GM23338 (cell line): ENCODE data around the gene CYP24A1. TPM values are rescaled to one million over a fixed set of nuclear protein-coding genes. Genes with fewer than 3 reads are reported as not detected.

Experiments used
- ATAC-seq: fragments of 200-7000 bp; cut with Tn5 transposase; 3 replicates; pipeline ENCODE4 v1.9.1; 2020
- DNase-seq: peaks from one replicate; pipeline ENCODE4 v3.0.0-alpha.2; 2015; ENCODE audit warnings: low spot score
- H2AFZ ChIP-seq: fragments of 200-600 bp; sonication (generic); 2 replicates; pipeline ENCODE4 v1.8.0; 2016; ENCODE audit warnings: antibody characterized with exemption, mild to moderate bottlenecking, moderate library complexity
- H3F3A ChIP-seq: fragments of 200-600 bp; sonication (generic); replicated peaks from 2 replicates; pipeline ENCODE4 v1.8.0; 2017; ENCODE audit warnings: antibody characterized with exemption, mixed run types, low read depth
- H3K27ac ChIP-seq: fragments of 200-600 bp; sonication (generic); 2 replicates; pipeline ENCODE4 v1.6.1; 2016; ENCODE audit warnings: low read depth
- H3K27me3 ChIP-seq: fragments of 200-600 bp; sonication (generic); 2 replicates; pipeline ENCODE4 v1.8.0; 2016; ENCODE audit warnings: mild to moderate bottlenecking, mixed run types, moderate library complexity; ENCODE audit not compliant: insufficient read depth
- H3K36me3 ChIP-seq: fragments of 200-600 bp; sonication (generic); 2 replicates; pipeline ENCODE4 v1.8.0; 2016; ENCODE audit warnings: mild to moderate bottlenecking; ENCODE audit not compliant: insufficient read depth
- H3K4me1 ChIP-seq: fragments of 200-600 bp; sonication (generic); 2 replicates; pipeline ENCODE4 v1.8.0; 2016; ENCODE audit warnings: mild to moderate bottlenecking, moderate library complexity; ENCODE audit not compliant: insufficient read depth
- H3K4me2 ChIP-seq: fragments of 200-600 bp; sonication (generic); 2 replicates; pipeline ENCODE4 v1.7.1; 2017; ENCODE audit warnings: mixed run types
- H3K4me3 ChIP-seq: fragments of 200-600 bp; sonication (generic); 2 replicates; pipeline ENCODE4 v1.6.1; 2016; ENCODE audit warnings: mixed run types
- H3K79me2 ChIP-seq: fragments of 200-600 bp; sonication (generic); replicated peaks from 2 replicates; pipeline ENCODE4 v1.8.0; 2017; ENCODE audit warnings: mild to moderate bottlenecking; ENCODE audit not compliant: insufficient read depth
- H3K9me2 ChIP-seq: fragments of 200-600 bp; sonication (generic); 2 replicates; pipeline ENCODE4 v1.8.0; 2017; ENCODE audit not compliant: insufficient read depth
- H4K20me1 ChIP-seq: fragments of 200-600 bp; sonication (generic); replicated peaks from 2 replicates; pipeline ENCODE4 v1.8.0; 2017; ENCODE audit warnings: mild to moderate bottlenecking; ENCODE audit not compliant: insufficient read depth
- H3K27ac Mint-ChIP-seq: 2 replicates; pipeline ENCODE4 v1.8.0; 2020; ENCODE audit warnings: inconsistent platforms, mild to moderate bottlenecking, moderate library complexity, mixed read lengths
- H3K27me3 Mint-ChIP-seq: 3 replicates; pipeline ENCODE4 v1.8.0; 2022; ENCODE audit warnings: low read depth, mild to moderate bottlenecking, moderate library complexity, mixed read lengths, inconsistent platforms; ENCODE audit not compliant: insufficient read depth, poor library complexity
- H3K36me3 Mint-ChIP-seq: 3 replicates; pipeline ENCODE4 v1.8.0; 2021; ENCODE audit warnings: low read depth, mild to moderate bottlenecking, inconsistent platforms, moderate library complexity, mixed read lengths
- H3K4me1 Mint-ChIP-seq: 3 replicates; pipeline ENCODE4 v1.8.0; 2020; ENCODE audit warnings: mild to moderate bottlenecking, inconsistent platforms, mixed read lengths
- H3K4me3 Mint-ChIP-seq: 3 replicates; pipeline ENCODE4 v1.8.0; 2021; ENCODE audit warnings: moderate library complexity, mild to moderate bottlenecking, inconsistent platforms, mixed read lengths
- H3K9me3 Mint-ChIP-seq: 3 replicates; pipeline ENCODE4 v1.8.0; 2020; ENCODE audit warnings: moderate library complexity, mild to moderate bottlenecking, inconsistent platforms, mixed read lengths
- CREB1 ChIP-seq: fragments of 250-450 bp; sonication (Bioruptor Pico); IDR thresholded peaks from 2 replicates; pipeline ENCODE4 v1.5.0; 2020; ENCODE audit warnings: low read depth, mild to moderate bottlenecking, moderate library complexity
- NANOG ChIP-seq: IDR thresholded peaks from 2 replicates; pipeline ENCODE4 v1.6.1; 2016; ENCODE audit warnings: antibody characterized with exemption, borderline replicate concordance
- POLR2AphosphoS5 ChIP-seq: IDR thresholded peaks from 2 replicates; pipeline ENCODE4 v1.6.1; 2016; ENCODE audit warnings: antibody characterized with exemption, low read depth
- ZNF331 ChIP-seq: fragments of 250-450 bp; sonication (Bioruptor Pico); IDR thresholded peaks from 2 replicates; pipeline ENCODE4 v1.5.0; 2020; ENCODE audit warnings: low read depth, mild to moderate bottlenecking, moderate library complexity
- polyA plus RNA-seq: library from polyadenylated mRNA; unstranded; fragments of >200 nt; fragmentation: Nextera tagmentation; extraction: Ambion mirVana; gene quantifications from 2 replicates; pipeline ENCODE4 v1.2.1, GENCODE V29; 2016
- total RNA-seq: library from RNA; depleted of rRNA; stranded (reverse); fragments of >200 nt; shearing (Covaris generic); gene quantifications from 2 replicates; pipeline ENCODE4 v1.2.3, GENCODE V29; 2014
- TF ChIP-seq, protein P1 (sequence below): fragments of 250-450 bp; sonication (Bioruptor Pico); IDR thresholded peaks from 2 replicates; pipeline ENCODE4 v1.5.0; 2020; ENCODE audit warnings: mild to moderate bottlenecking, moderate library complexity
- TF ChIP-seq, protein P2 (sequence below): IDR thresholded peaks from 2 replicates; pipeline ENCODE4 v1.6.1; 2016; ENCODE audit warnings: antibody characterized with exemption

CYP24A1 gene
- total and polyA plus RNA-seq, 2 experiments from 2014 or later = 0.10 TPM; not detected in 1

DNA sequence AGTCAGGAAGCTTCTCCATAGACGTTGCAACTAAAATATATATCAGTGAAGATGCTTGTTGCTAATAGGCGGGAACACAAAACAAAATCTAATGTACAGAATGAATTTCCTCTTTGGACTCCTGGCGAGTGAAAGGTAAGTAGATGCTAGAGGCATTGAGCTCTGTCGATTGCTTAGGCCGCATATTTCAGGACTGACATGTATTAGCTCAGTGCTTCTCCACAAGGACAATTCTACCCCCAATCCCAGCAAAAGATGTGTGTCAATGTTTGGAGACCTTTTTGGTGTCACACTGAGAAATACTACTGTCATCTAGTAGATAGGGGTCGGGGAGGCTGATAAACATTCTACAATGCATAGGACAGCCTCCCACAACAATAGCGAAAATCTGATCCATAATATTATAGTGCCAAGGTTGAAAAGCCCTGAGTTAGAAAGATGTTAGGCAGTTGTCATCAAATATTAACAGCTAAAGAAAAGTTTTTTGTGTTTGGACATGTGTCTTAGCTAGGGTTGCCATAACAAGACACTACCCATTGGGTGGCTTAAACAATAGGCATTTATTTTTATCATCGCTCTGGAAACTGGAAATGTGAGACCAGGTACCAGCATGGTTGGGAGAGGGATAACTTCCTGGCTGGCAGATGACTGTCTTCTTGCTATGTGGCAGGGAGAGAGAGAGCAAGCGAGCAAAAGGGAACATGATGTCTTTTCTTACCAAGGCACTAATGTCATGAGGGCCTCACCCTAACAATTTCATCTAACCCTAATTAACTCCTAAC lies 55.4 kb downstream of the CYP24A1 start (continued):
- TF ChIP-seq, protein P1, sequence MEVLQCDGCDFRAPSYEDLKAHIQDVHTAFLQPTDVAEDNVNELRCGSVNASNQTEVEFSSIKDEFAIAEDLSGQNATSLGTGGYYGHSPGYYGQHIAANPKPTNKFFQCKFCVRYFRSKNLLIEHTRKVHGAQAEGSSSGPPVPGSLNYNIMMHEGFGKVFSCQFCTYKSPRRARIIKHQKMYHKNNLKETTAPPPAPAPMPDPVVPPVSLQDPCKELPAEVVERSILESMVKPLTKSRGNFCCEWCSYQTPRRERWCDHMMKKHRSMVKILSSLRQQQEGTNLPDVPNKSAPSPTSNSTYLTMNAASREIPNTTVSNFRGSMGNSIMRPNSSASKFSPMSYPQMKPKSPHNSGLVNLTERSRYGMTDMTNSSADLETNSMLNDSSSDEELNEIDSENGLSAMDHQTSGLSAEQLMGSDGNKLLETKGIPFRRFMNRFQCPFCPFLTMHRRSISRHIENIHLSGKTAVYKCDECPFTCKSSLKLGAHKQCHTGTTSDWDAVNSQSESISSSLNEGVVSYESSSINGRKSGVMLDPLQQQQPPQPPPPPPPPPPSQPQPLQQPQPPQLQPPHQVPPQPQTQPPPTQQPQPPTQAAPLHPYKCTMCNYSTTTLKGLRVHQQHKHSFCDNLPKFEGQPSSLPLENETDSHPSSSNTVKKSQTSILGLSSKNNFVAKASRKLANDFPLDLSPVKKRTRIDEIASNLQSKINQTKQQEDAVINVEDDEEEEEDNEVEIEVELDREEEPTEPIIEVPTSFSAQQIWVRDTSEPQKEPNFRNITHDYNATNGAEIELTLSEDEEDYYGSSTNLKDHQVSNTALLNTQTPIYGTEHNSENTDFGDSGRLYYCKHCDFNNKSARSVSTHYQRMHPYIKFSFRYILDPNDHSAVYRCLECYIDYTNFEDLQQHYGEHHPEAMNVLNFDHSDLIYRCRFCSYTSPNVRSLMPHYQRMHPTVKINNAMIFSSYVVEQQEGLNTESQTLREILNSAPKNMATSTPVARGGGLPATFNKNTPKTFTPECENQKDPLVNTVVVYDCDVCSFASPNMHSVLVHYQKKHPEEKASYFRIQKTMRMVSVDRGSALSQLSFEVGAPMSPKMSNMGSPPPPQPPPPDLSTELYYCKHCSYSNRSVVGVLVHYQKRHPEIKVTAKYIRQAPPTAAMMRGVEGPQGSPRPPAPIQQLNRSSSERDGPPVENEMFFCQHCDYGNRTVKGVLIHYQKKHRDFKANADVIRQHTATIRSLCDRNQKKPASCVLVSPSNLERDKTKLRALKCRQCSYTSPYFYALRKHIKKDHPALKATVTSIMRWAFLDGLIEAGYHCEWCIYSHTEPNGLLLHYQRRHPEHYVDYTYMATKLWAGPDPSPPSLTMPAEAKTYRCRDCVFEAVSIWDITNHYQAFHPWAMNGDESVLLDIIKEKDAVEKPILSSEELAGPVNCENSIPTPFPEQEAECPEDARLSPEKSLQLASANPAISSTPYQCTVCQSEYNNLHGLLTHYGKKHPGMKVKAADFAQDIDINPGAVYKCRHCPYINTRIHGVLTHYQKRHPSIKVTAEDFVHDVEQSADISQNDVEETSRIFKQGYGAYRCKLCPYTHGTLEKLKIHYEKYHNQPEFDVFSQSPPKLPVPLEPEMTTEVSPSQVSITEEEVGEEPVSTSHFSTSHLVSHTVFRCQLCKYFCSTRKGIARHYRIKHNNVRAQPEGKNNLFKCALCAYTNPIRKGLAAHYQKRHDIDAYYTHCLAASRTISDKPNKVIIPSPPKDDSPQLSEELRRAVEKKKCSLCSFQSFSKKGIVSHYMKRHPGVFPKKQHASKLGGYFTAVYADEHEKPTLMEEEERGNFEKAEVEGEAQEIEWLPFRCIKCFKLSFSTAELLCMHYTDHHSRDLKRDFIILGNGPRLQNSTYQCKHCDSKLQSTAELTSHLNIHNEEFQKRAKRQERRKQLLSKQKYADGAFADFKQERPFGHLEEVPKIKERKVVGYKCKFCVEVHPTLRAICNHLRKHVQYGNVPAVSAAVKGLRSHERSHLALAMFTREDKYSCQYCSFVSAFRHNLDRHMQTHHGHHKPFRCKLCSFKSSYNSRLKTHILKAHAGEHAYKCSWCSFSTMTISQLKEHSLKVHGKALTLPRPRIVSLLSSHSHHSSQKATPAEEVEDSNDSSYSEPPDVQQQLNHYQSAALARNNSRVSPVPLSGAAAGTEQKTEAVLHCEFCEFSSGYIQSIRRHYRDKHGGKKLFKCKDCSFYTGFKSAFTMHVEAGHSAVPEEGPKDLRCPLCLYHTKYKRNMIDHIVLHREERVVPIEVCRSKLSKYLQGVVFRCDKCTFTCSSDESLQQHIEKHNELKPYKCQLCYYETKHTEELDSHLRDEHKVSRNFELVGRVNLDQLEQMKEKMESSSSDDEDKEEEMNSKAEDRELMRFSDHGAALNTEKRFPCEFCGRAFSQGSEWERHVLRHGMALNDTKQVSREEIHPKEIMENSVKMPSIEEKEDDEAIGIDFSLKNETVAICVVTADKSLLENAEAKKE (CRISPR knock-in tag) = no peak
- TF ChIP-seq NANOG = no peak
- TF ChIP-seq, protein P2, sequence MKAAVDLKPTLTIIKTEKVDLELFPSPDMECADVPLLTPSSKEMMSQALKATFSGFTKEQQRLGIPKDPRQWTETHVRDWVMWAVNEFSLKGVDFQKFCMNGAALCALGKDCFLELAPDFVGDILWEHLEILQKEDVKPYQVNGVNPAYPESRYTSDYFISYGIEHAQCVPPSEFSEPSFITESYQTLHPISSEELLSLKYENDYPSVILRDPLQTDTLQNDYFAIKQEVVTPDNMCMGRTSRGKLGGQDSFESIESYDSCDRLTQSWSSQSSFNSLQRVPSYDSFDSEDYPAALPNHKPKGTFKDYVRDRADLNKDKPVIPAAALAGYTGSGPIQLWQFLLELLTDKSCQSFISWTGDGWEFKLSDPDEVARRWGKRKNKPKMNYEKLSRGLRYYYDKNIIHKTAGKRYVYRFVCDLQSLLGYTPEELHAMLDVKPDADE = no peak
- TF ChIP-seq POLR2AphosphoS5 = no peak

DNA sequence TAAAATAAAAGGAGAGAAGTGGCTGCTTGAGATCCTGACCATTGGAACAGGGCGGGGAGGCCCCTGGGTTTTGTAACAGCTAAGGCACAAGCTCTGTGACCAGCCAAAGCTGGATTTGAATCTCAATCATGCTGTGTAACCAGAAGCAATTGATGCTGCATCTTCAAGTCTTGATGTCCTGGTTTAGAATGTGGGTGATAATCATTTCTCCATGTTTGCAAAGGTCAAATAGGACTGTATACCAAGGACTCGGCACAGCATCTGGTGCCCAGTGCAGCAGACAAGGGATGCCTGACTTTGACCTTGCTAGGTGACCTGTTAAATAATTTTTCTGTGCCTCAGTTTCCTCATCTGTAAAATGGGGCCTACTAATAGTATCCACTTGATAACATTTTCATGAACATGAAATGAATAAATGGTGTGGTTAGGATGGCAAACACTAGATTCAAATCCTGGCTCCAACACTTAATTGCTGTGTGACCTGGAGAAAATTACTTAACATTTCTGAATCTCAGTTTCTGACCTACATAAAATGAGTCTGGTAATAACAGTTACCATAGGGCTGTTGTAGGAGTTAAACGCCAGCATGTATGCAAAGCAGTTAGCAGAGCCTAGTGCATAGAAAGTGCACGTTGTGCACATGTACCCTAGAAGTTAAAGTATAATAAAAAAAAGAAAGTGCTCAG lies 57.1 kb downstream of the CYP24A1 start:
- no peaks in the 10 kb centered on the region for H3K27me3 ChIP-seq
- no peaks in the 10 kb centered on the region for H3K9me2 ChIP-seq
- Mint-ChIP-seq H3K4me3 (no peak overlapping the region), H3K27me3 (peaks cover 4% of the 10 kb centered on the region), H3K4me1 (peaks cover 9% of the 10 kb centered on the region; the same call in 1 of the 3 replicates), H3K36me3 (no peaks in the 10 kb centered on the region), H3K9me3 (no peaks in the 10 kb centered on the region), H3K27ac (no peak overlapping the region)
- no peaks in the 10 kb centered on the region for H4K20me1 ChIP-seq
- no peak for DNase-seq
- H3K4me2 ChIP-seq = no peak overlapping the region
- no peak overlapping the region for H3K4me3 ChIP-seq
- H2AFZ ChIP-seq = no peak overlapping the region
- no peaks in the 10 kb centered on the region for H3F3A ChIP-seq
- H3K27ac ChIP-seq = no peak overlapping the region
- H3K4me1 ChIP-seq = 0 out of 2 replicates have a peak, but pooled peaks cover 6% of the 10 kb centered on the region
- no peaks in the 10 kb centered on the region for H3K36me3 ChIP-seq
- ATAC-seq = no peak
- no peaks in the 10 kb centered on the region for H3K79me2 ChIP-seq
- TF ChIP-seq ZNF331 (no peak), NANOG (no peak), CREB1 (CRISPR knock-in tag) (no peak)
- TF ChIP-seq, protein P1 (CRISPR knock-in tag) = no peak
